ENCODE data around the gene SLC25A47. TPM values are rescaled to one million over a fixed set of nuclear protein-coding genes. Genes with fewer than 3 reads are reported as not detected.

Gene SLC25A47
- total RNA-seq, 1 experiment from 2014 or later, result 0.13 TPM

DNA sequence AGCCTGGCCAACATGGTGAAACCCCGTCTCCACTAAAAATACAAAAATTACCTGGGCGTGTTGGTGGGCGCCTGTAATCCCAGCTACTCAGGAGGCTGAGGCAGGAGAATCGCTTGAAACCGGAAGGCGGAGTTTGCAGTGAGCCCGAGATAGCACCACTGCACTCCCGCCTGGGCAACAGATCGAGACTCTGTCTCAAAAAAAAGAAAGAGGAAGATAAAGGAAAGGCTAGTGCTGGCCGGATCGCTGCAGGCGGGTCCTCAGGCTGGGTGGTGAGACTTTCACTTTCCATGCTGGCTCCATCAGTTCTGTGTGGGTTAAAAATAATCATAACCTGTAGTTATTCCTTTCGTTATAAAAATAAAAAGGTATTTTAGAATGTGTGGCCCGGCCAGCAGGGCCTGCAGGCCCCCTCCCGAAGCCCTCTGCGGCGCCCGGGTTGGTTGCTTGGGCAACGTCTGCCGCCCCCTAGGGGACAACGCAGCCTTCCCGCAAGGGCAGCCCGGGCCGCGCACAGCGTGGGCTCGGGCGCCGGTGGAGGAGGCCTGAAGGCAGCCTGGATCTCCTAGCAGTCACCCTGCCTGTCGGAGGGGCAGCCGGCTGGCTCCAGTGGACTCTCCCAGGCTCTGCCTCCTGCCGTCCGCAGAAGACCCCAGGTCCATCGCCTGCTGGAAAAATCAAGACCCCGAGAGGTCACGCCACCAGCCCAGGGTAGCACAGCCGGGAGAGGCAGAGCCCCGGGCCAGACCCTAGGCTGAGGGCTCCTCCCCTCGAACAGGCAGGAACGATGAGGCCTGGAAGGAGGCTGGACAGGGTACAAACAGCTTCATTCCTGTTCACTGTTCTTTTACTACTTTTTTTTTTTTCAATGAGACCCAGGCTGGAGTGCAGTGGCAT, 5.0 kb upstream of the SLC25A47 start:
- Histone ChIP-seq H2BK5ac (ENCODE audit: insufficient read length, low read length) (no peak overlapping the region), H3K27me3 (ENCODE audit: insufficient read depth, low read length) (no peaks in the 10 kb centered on the region), H3T11ph (ENCODE audit: low read length) (no peak overlapping the region), H2BK15ac (ENCODE audit: low read depth, low read length) (no peak overlapping the region), H4K8ac (replicated peaks; ENCODE audit: insufficient read length, low read depth, low read length) (no peak overlapping the region), H3K79me1 (ENCODE audit: insufficient read depth, low read depth, low read length, poor library complexity, severe bottlenecking) (no peaks in the 10 kb centered on the region), H3K9ac (ENCODE audit: extremely low read depth, insufficient read length, low read length) (no peak overlapping the region), H3K14ac (ENCODE audit: insufficient read depth, low read length) (no peak overlapping the region), H2BK12ac (ENCODE audit: insufficient read length, low read depth, low read length) (no peak overlapping the region), H4K20me1 (ENCODE audit: control insufficient read depth, insufficient read depth, insufficient read length) (no peaks in the 10 kb centered on the region), H3K27ac (ENCODE audit: insufficient read length, low read depth, low read length) (no peak overlapping the region), H2BK120ac (ENCODE audit: low read depth, low read length, poor library complexity, severe bottlenecking) (no peak overlapping the region), H4K91ac (ENCODE audit: insufficient read length, low read depth, low read length) (no peak overlapping the region), H2BK20ac (ENCODE audit: low read depth, low read length, poor library complexity, severe bottlenecking) (no peak overlapping the region), H3K23ac (ENCODE audit: insufficient read length, low read depth, low read length) (no peak overlapping the region), H2AK5ac (ENCODE audit: insufficient read length, low read length) (no peak overlapping the region), H3K18ac (ENCODE audit: insufficient read length, low read depth, low read length) (no peak overlapping the region), H3K4me2 (ENCODE audit: insufficient read depth, insufficient read length, low read length) (no peak overlapping the region), H3K9me3 (ENCODE audit: control insufficient read depth, low read depth, low read length) (no peaks in the 10 kb centered on the region), H2AFZ (ENCODE audit: low read length) (no peak overlapping the region), H3K56ac (ENCODE audit: insufficient read length, low read depth, low read length) (no peak overlapping the region), H3K4me1 (ENCODE audit: insufficient read depth, low read length) (no peaks in the 10 kb centered on the region), H4K5ac (ENCODE audit: insufficient read length, low read depth, low read length) (no peak overlapping the region), H3K79me2 (ENCODE audit: insufficient read depth, low read length) (no peaks in the 10 kb centered on the region), H3K23me2 (ENCODE audit: insufficient read length, low read depth, low read length, poor library complexity, severe bottlenecking) (no peaks in the 10 kb centered on the region), H3K4ac (ENCODE audit: low read depth, low read length) (no peak overlapping the region)
- DNase-seq, result peak; percentile 81
- TF ChIP-seq CTCF (conservative IDR thresholded peaks at IDR 0.05), result peak; percentile 97
- Mint-ChIP-seq H3K36me3 (ENCODE audit: insufficient read depth in 1 of 3, low read depth in 3 of 3) (no peaks in the 10 kb centered on the region), H3K4me1 (peaks cover 13 to 17% of the 10 kb centered on the region in 2 experiments), H3K9me3 (no peaks in the 10 kb centered on the region; a peak in 1 of 5 replicates), H3K27ac (0 out of 7 replicates have a peak overlapping the region, but pooled peaks of 1 of the 3 experiments have one; percentile 73), H3K27me3 (ENCODE audit: low read depth) (no peaks in the 10 kb centered on the region; the same call in 1 of the 2 replicates), H3K4me3 (no peak overlapping the region)
- WGBS (ENCODE audit: extremely low coverage, insufficient read length, low lambda C conversion rate), result no CpG with 5 or more reads among the region's 40 CpGs
